Measurements from ENCODE around the gene CENPA. TPM values are rescaled to one million over a fixed set of nuclear protein-coding genes. Genes with fewer than 3 reads are reported as not detected.
A peak's percentile ranks its signal among the peaks of the same experiment; 100 is the strongest.

Gene CENPA
- total and polyA plus RNA-seq, 10 donors: 0.80 to 7.3 (median 4.0) TPM; not detected in 1

DNA sequence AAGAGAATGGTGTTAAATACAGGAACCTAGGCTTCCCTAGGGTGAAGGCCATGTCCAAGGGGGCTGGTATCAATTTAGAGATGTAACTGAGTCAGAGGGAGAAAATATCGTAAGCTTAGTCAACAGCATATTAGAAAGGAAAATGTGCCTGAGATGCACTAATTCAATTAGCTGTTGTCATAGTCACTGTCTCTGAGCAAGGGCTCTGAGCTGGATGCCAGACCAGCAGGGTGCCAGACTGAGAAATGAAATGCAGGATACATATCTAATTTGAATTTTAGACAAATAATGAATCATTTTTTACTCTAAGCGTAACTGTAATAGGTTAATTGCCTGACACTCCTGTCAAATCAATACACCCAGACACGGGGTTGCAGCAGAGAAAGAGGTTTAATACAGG is 33.2 kb upstream of the CENPA start:
- intact Hi-C loops (cut with DNase I; ENCODE audit: low total_unique reads): no loop called here
- WGBS, 5 donors: 82 to 91% (median 91%) methylated on average over 3 of the region's 3 CpGs
- H3K36me3 ChIP-seq: no peaks in the 10 kb centered on the region
- DNase-seq: no peak
- no peaks in the 10 kb centered on the region for H3K27me3 ChIP-seq (replicated peaks in 1 of 7)
- no peak overlapping the region for H3K27ac ChIP-seq
- TF ChIP-seq POLR2A (IDR thresholded peaks at IDR 0.05) (no peak), POLR2AphosphoS5 (IDR thresholded peaks at IDR 0.05) (no peak)
- TF ChIP-seq, protein P1, sequence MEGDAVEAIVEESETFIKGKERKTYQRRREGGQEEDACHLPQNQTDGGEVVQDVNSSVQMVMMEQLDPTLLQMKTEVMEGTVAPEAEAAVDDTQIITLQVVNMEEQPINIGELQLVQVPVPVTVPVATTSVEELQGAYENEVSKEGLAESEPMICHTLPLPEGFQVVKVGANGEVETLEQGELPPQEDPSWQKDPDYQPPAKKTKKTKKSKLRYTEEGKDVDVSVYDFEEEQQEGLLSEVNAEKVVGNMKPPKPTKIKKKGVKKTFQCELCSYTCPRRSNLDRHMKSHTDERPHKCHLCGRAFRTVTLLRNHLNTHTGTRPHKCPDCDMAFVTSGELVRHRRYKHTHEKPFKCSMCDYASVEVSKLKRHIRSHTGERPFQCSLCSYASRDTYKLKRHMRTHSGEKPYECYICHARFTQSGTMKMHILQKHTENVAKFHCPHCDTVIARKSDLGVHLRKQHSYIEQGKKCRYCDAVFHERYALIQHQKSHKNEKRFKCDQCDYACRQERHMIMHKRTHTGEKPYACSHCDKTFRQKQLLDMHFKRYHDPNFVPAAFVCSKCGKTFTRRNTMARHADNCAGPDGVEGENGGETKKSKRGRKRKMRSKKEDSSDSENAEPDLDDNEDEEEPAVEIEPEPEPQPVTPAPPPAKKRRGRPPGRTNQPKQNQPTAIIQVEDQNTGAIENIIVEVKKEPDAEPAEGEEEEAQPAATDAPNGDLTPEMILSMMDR (IDR thresholded peaks at IDR 0.05 in 8 of 11, conservative IDR thresholded peaks at IDR 0.05 in 3 of 11): no peak
- no peaks in the 10 kb centered on the region for H3K9me3 ChIP-seq
- no peak overlapping the region for H3K4me3 ChIP-seq
- H3K4me1 ChIP-seq: peaks cover 0 to 24% (median 7%) of the 10 kb centered on the region in 6 donors

DNA sequence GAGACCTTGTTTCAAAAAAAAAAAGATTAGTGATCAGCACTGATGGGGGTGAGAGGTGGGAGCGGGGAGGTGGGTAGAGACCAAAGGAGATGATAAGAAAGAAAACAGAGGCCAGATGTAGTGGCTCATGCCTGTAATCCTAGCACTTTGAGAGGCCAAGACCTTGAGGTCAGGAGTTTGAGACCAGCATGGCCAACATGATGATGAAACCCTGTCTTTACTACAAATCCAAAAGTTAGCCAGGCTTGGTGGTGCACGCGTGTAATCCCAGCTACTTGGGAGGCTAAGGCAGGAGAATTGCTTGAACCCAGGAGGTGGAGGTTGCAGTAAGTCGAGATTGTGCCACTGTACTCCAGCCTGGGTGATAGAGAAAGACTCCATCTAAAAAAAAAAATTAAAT is 31.3 kb upstream of the CENPA start:
- Histone ChIP-seq H3K9me3 (no peaks in the 10 kb centered on the region), H3K27me3 (replicated peaks in 1 of 7) (no peaks in the 10 kb centered on the region), H3K36me3 (no peaks in the 10 kb centered on the region), H3K27ac (no peak overlapping the region), H3K4me3 (no peak overlapping the region), H3K4me1 (peaks cover 0 to 33% (median 14%) of the 10 kb centered on the region in 6 donors)
- no peak for DNase-seq
- intact Hi-C loops (cut with DNase I; ENCODE audit: low total_unique reads): no loop called here
- TF ChIP-seq, protein P1 (IDR thresholded peaks at IDR 0.05 in 8 of 11, conservative IDR thresholded peaks at IDR 0.05 in 3 of 11): no peak
- TF ChIP-seq POLR2AphosphoS5 (IDR thresholded peaks at IDR 0.05) (no peak), POLR2A (IDR thresholded peaks at IDR 0.05) (no peak)
- 93 to 99% (median 95%) methylated on average over 4 of the region's 4 CpGs for WGBS, 5 donors

DNA sequence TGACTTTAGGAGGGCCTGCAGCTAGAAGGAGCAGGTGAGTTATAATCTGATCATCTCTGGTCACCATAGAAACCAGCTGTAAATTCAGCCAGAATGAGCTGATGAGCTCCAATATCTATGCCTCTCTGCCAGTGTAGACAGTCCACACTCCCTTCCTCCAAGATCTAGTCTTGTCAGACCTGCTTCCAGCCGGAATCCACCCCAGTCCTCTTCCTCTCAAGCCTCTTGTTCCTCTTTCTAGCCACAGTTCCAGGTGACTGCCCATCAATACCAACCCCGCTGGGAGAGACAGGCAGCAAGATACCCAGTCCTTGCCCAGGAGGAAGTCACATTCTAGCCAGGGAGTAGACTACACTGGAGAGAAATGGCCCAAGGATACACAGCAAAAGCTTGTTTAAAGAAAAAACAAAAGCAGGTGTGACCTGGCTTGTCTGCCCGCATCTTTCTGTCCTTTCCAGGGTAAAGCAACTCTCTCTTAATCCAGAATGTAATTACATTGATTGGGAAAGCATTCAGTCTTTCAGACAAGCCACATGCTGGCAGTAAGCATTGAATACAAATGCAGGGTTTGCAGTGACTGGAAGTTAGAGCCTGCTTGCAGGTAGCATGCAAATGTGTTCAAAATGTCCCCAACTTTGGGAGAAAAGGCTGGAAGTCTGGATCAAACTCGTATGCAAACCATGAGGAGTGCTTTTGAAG is 30.7 kb upstream of the CENPA start:
- Histone ChIP-seq H3K9me3 (no peaks in the 10 kb centered on the region), H3K4me1 (peaks cover 0 to 30% (median 12%) of the 10 kb centered on the region in 6 donors), H3K4me3 (no peak overlapping the region), H3K36me3 (no peaks in the 10 kb centered on the region), H3K27ac (no peak overlapping the region), H3K27me3 (replicated peaks in 1 of 7) (no peaks in the 10 kb centered on the region)
- TF ChIP-seq POLR2AphosphoS5 (IDR thresholded peaks at IDR 0.05): no peak
- no peak for TF ChIP-seq POLR2A (IDR thresholded peaks at IDR 0.05)
- TF ChIP-seq, protein P1 (IDR thresholded peaks at IDR 0.05 in 8 of 11, conservative IDR thresholded peaks at IDR 0.05 in 3 of 11): no peak
- no peak for DNase-seq
- intact Hi-C loops (cut with DNase I; ENCODE audit: low total_unique reads): no loop called here
- 56 to 71% (median 67%) methylated on average over 4 of the region's 4 CpGs for WGBS, 5 donors

DNA sequence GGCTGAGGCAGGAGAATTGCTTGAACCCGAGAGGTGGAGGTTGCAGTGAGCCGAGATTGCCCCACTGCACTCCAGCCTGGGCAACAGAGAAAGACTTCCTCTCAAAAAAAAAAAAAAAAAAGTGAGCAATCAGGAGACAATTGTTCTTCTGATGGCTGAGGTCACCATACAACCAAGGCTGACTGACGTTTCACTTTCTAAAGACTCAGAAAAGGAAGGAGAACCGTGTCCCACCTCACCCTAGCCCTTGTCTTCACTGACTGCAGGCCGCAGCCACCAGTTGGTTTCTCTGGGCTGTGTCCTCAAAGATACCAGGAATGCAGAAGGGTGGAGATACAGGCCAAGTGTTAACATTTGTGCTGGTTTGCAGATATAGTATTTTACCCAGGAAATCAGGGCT is 29.5 kb upstream of the CENPA start:
- no peaks in the 10 kb centered on the region for H3K9me3 ChIP-seq
- no peaks in the 10 kb centered on the region for H3K27me3 ChIP-seq (replicated peaks in 1 of 7)
- intact Hi-C loops (cut with DNase I; ENCODE audit: low total_unique reads): no loop called here
- DNase-seq: no peak
- no peak overlapping the region for H3K4me3 ChIP-seq
- peak overlapping the region in 1 of 8 donors; percentile 64 for H3K27ac ChIP-seq
- H3K4me1 ChIP-seq: peaks cover 0 to 27% (median 10%) of the 10 kb centered on the region in 6 donors
- H3K36me3 ChIP-seq: no peaks in the 10 kb centered on the region
- no peak for TF ChIP-seq POLR2A (IDR thresholded peaks at IDR 0.05)
- TF ChIP-seq, protein P1 (IDR thresholded peaks at IDR 0.05 in 8 of 11, conservative IDR thresholded peaks at IDR 0.05 in 3 of 11): no peak
- no peak for TF ChIP-seq POLR2AphosphoS5 (IDR thresholded peaks at IDR 0.05)
- WGBS, 5 donors: 54 to 70% (median 63%) methylated on average over 5 of the region's 5 CpGs
